ENCODE measurements around the gene MYZAP.

DNA sequence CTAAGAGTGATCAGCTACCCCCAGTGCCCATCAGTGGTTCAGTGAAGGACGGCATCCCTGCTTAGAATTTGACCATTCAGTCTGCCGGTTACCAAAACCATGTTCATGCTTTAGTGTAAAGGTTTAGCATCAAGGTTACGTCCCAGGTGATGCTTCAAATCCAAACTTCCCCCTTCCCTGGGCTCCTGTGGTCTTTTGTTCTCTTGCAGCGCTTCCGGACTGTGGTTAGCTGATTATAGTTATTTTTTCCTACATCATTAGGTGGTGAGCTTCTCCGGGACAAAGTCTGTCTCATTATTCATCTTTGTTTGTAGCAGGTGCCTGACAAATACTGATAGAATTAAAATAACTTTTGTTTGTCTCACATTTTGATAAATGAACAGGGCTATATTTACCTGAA is 28.3 kb upstream of the MYZAP start:
- TF ChIP-seq, protein P1, sequence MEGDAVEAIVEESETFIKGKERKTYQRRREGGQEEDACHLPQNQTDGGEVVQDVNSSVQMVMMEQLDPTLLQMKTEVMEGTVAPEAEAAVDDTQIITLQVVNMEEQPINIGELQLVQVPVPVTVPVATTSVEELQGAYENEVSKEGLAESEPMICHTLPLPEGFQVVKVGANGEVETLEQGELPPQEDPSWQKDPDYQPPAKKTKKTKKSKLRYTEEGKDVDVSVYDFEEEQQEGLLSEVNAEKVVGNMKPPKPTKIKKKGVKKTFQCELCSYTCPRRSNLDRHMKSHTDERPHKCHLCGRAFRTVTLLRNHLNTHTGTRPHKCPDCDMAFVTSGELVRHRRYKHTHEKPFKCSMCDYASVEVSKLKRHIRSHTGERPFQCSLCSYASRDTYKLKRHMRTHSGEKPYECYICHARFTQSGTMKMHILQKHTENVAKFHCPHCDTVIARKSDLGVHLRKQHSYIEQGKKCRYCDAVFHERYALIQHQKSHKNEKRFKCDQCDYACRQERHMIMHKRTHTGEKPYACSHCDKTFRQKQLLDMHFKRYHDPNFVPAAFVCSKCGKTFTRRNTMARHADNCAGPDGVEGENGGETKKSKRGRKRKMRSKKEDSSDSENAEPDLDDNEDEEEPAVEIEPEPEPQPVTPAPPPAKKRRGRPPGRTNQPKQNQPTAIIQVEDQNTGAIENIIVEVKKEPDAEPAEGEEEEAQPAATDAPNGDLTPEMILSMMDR (IDR thresholded peaks at IDR 0.05) = no peak
- TF ChIP-seq ZFX (IDR thresholded peaks at IDR 0.05; ENCODE audit: borderline replicate concordance) = no peak

Measured in 22Rv1 (cell line).